ENCODE results near the gene EDC4. TPM values are rescaled to one million over a fixed set of nuclear protein-coding genes. Genes with fewer than 3 reads are reported as not detected.

EDC4 gene
- total and polyA plus RNA-seq, 2 of the 8 experiments (the other 6 are each of a cell fraction or from before 2014, with no cell fraction given): 58.5 to 72.7 TPM

- TF ChIP-seq NRF1 (IDR thresholded peaks at IDR 0.05; ENCODE audit: low read depth, low read length) (peak; percentile 88), USF2 (IDR thresholded peaks at IDR 0.05; ENCODE audit: low read length) (0 out of 2 replicates have a peak, but pooled peaks have one; percentile 0), EP300 (IDR thresholded peaks at IDR 0.05; ENCODE audit: borderline replicate concordance in 1 of 2, low read depth in 2 of 2, low read length in 2 of 2) (no peak), MAX (IDR thresholded peaks at IDR 0.05) (peak; percentile 53), CHD1 (IDR thresholded peaks at IDR 0.05; ENCODE audit: low read depth, low read length) (no peak), SP1 (IDR thresholded peaks at IDR 0.05; ENCODE audit: low read depth, low read length) (peak; percentile 54; the same call in 1 of the 2 replicates), POU5F1 (IDR thresholded peaks at IDR 0.05; ENCODE audit: low read depth, low read length) (no peak), GTF2F1 (IDR thresholded peaks at IDR 0.05; ENCODE audit: borderline replicate concordance, low read depth, low read length) (peak; percentile 74; the same call in 1 of the 2 replicates), KDM5A (IDR thresholded peaks at IDR 0.05; ENCODE audit: low read length) (no peak), CBX8 (IDR thresholded peaks at IDR 0.05; ENCODE audit: borderline replicate concordance, low read depth, low read length) (no peak), GABPA (IDR thresholded peaks at IDR 0.05; ENCODE audit: borderline replicate concordance, insufficient read depth, low read length) (no peak), SAP30 (IDR thresholded peaks at IDR 0.05; ENCODE audit: insufficient read depth, insufficient replicate concordance, low read length) (no peak), RNF2 (IDR thresholded peaks at IDR 0.05; ENCODE audit: borderline replicate concordance, low read depth, low read length, missing control alignments, poor library complexity, severe bottlenecking) (no peak), TBP (IDR thresholded peaks at IDR 0.05; ENCODE audit: low read depth, low read length) (peak; percentile 69)
Observed at GRCh38 chr16:67841816-67842508, 30.9 kb upstream of the EDC4 start, which contains the start of gene THAP11 (continued).

Measured in H1 (cell line).